Purkinje cell (primary cell): ENCODE results near the gene CCDC157. TPM values are rescaled to one million over a fixed set of nuclear protein-coding genes. Genes with fewer than 3 reads are reported as not detected.

Experiments used
- polyA plus RNA-seq: library from polyadenylated mRNA; unstranded; fragments of >200 nt; fragmentation: Nextera tagmentation; gene quantifications from 2 replicates; pipeline ENCODE4 v1.2.1, GENCODE V29; 2014

The CCDC157 gene
- 0.73 and 1.6 TPM in 2 replicates for polyA plus RNA-seq

GRCh38 chr22:30356449-30357235 lies at the start of gene CCDC157, which contains the start of gene SF3A1:
Gene CCDC157, plus strand, starts transcription at chr22:30357007. Its CDS starts 8,994 bp downstream, at chr22:30366001.
Gene SF3A1, minus strand, starts transcription at chr22:30356894. Its CDS starts 102 bp downstream, at chr22:30356792.

GRCh38 chr22:30326706-30327362 lies 30.0 kb upstream of the CCDC157 start, which contains the start of gene TBC1D10A:
Gene TBC1D10A, minus strand, starts transcription at chr22:30326941. Its CDS starts 60 bp downstream, at chr22:30326881.

DNA sequence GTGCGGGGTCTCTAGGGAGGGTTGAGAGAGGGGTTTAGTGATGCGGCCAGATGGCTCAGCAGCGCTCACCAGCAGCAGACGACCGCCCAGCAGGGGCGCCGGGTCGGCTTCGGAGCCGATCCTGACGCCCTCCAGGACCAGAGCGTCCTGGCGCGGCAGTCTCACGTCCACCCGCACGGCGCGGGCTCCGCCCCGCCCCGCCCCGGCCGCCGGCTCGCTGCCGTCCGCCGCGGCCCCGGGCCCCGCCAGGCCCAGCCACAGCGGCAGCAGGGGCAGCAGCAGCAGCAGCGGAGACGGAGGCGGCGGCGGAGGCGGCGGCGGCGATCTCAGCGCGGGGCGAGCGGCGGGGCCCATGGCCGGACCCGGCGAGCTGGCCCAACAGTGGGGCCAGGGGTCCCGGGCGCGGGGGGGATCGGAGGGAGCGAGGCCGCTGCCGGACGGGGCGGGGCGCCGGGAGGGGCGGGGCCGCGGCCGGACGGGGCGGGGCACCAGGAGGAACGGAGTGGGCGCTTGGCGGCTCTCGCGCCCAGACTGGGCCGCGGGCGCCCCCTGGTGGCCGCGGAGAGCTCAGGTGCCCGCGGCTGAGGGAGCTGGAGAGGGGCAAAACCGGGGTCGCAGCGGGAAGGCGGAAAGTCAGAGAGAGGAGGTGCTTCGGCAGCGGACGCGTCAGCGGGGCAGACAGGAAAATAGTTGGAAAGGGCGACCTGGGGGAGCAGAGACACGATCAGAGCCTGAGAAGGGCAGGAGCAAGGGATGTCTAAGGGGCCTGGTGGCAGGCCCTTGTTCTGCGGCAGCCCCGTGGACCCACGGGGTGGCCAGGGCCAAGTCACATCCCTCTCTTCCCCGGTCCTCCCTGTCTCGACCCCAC lies 30.4 kb downstream of the CCDC157 start, which contains the start of gene RNF215:
Gene RNF215, minus strand, starts transcription at position 452 of the 868 bp plus-strand sequence. Its CDS starts 98 bp downstream, at position 354.

DNA sequence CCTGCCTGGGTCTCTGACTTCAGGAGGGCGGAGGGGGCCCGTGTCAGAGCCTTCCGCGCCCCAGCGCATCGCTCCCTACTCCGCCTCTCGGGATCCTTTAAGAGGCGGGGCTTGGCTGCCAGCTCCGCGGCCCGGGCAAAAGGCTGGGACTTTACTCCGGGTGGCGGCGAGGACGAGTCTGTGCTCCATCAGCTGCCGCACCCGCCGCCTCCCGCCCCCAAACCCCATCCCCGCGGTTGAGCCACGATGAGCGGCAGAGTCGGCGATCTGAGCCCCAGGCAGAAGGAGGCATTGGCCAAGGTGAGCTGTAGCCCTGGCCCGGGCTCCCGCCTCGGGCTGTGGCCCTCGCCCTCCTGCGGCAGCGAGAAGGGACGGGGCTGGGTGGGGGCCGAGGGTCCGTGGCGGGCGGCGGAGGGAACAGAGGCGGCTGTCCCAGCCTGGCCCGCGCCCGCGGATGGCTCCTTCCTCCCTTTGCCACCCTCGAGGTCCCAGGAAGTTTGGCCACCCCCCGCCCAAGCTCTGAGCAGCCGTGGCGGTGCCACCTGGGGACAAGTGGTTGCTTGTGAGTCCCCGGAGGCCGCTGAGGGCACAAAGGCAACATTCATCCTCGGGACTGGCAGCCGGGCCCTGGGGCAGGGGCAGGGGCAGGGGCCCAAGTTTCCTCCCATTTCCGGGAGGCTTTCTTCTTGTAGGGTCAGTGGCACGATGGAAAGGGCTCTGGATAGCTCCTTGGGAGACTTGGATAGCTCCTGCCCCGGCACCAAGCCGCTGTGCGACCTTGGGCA lies 40.3 kb downstream of the CCDC157 start, which contains the start of gene SEC14L2:
Gene SEC14L2, plus strand, starts transcription at position 148 of the 785 bp plus-strand sequence. Its CDS starts 99 bp downstream, at position 247.

GRCh38 chr22:30425616-30426387 lies 69.0 kb downstream of the CCDC157 start, which contains the start of gene MTFP1:
Gene MTFP1, plus strand, starts transcription at chr22:30425768. Its CDS starts 112 bp downstream, at chr22:30425880.

Other genes starting within 250 kb of the CCDC157 start
- gene LIF, start 110.2 kb upstream of the CCDC157 start, polyA plus RNA-seq: not detected in 2 replicates
- gene OSM, start 90.2 kb upstream of the CCDC157 start, polyA plus RNA-seq: not detected in 2 replicates
- gene CASTOR1, start 67.5 kb upstream of the CCDC157 start, polyA plus RNA-seq: 2.2 and 3.3 TPM in 2 replicates
- gene TBC1D10A, start 30.1 kb upstream of the CCDC157 start, polyA plus RNA-seq: 0.78 and 1.1 TPM in 2 replicates
- 13.3 and 17.2 TPM in 2 replicates for gene SF3A1, start 113 bp upstream of the CCDC157 start, polyA plus RNA-seq
- 0.75 and 2.5 TPM in 2 replicates for gene RNF215, start 30.4 kb downstream of the CCDC157 start, polyA plus RNA-seq
- gene SEC14L2, start 40.0 kb downstream of the CCDC157 start, polyA plus RNA-seq: 1.5 TPM in 1 of 2 replicates, not detected in the other
- 1.9 and 5.8 TPM in 2 replicates for gene MTFP1, start 68.8 kb downstream of the CCDC157 start, polyA plus RNA-seq
- gene SEC14L3, start 115.0 kb downstream of the CCDC157 start, polyA plus RNA-seq: not detected in 2 replicates
- gene SEC14L4, start 148.7 kb downstream of the CCDC157 start, polyA plus RNA-seq: not detected in 2 replicates
- gene SEC14L6, start 189.7 kb downstream of the CCDC157 start, polyA plus RNA-seq: 0.90 and 1.4 TPM in 2 replicates
- 0.15 TPM in 1 of 2 replicates, not detected in the other for gene GAL3ST1, start 217.7 kb downstream of the CCDC157 start, polyA plus RNA-seq
- gene PES1, start 234.9 kb downstream of the CCDC157 start, polyA plus RNA-seq: 7.2 and 10.3 TPM in 2 replicates